Measurements from ENCODE around the gene JMJD1C.

JMJD1C gene

GRCh38 chr10:63437116-63437949, 28.4 kb downstream of the JMJD1C start:
- no peak for DNase-seq

- no peak for DNase-seq
Measured at GRCh38 chr10:63436225-63436624, 29.6 kb downstream of the JMJD1C start.

GRCh38 chr10:63434866-63435854, 30.6 kb downstream of the JMJD1C start:
- DNase-seq: no peak

- DNase-seq: no peak
Measured at GRCh38 chr10:63431962-63432797, 33.6 kb downstream of the JMJD1C start.

- no peak for DNase-seq
Measured at GRCh38 chr10:63430999-63431356, 34.8 kb downstream of the JMJD1C start.

- DNase-seq: no peak
Measured at GRCh38 chr10:63430091-63430998, 35.4 kb downstream of the JMJD1C start.

GRCh38 chr10:63429281-63429680, 36.5 kb downstream of the JMJD1C start:
- DNase-seq: no peak

- DNase-seq: no peak
Measured at GRCh38 chr10:63427013-63427412, 38.8 kb downstream of the JMJD1C start.

- no peak for DNase-seq
Measured at GRCh38 chr10:63425512-63425911, 40.3 kb downstream of the JMJD1C start.

- DNase-seq: no peak
Measured at GRCh38 chr10:63424576-63424975, 41.2 kb downstream of the JMJD1C start.

- no peak for DNase-seq
Measured at GRCh38 chr10:63423494-63423893, 42.3 kb downstream of the JMJD1C start.

GRCh38 chr10:63421591-63421990, 44.2 kb downstream of the JMJD1C start:
- DNase-seq: no peak

GRCh38 chr10:63416376-63416775, 49.4 kb downstream of the JMJD1C start:
- DNase-seq: no peak

- DNase-seq: no peak
Measured at GRCh38 chr10:63415640-63416244, 50.0 kb downstream of the JMJD1C start.

GRCh38 chr10:63414481-63415260, 51.1 kb downstream of the JMJD1C start:
- DNase-seq: no peak

GRCh38 chr10:63413429-63413828, 52.3 kb downstream of the JMJD1C start:
- DNase-seq: no peak

GRCh38 chr10:63412304-63412703, 53.5 kb downstream of the JMJD1C start:
- DNase-seq: no peak

- DNase-seq: no peak
Measured at GRCh38 chr10:63410633-63411032, 55.1 kb downstream of the JMJD1C start.

GRCh38 chr10:63409465-63410027, 56.2 kb downstream of the JMJD1C start:
- DNase-seq: no peak

GRCh38 chr10:63407136-63407662, 58.6 kb downstream of the JMJD1C start:
- DNase-seq: no peak
